ENCODE data around the gene PNMA1. TPM values are rescaled to one million over a fixed set of nuclear protein-coding genes. Genes with fewer than 3 reads are reported as not detected.

Gene PNMA1
- total and polyA plus RNA-seq, 9 of the 15 experiments (the other 6 are each of a cell fraction or from before 2014, with no cell fraction given), result 1.7 to 26.4 (median 8.7) TPM

- TF ChIP-seq PATZ1 (CRISPR knock-in tag; IDR thresholded peaks at IDR 0.05; ENCODE audit: borderline replicate concordance), result no peak
- no peak for TF ChIP-seq RHOXF2B (CRISPR knock-in tag; conservative IDR thresholded peaks at IDR 0.05)
- TF ChIP-seq, protein P1, sequence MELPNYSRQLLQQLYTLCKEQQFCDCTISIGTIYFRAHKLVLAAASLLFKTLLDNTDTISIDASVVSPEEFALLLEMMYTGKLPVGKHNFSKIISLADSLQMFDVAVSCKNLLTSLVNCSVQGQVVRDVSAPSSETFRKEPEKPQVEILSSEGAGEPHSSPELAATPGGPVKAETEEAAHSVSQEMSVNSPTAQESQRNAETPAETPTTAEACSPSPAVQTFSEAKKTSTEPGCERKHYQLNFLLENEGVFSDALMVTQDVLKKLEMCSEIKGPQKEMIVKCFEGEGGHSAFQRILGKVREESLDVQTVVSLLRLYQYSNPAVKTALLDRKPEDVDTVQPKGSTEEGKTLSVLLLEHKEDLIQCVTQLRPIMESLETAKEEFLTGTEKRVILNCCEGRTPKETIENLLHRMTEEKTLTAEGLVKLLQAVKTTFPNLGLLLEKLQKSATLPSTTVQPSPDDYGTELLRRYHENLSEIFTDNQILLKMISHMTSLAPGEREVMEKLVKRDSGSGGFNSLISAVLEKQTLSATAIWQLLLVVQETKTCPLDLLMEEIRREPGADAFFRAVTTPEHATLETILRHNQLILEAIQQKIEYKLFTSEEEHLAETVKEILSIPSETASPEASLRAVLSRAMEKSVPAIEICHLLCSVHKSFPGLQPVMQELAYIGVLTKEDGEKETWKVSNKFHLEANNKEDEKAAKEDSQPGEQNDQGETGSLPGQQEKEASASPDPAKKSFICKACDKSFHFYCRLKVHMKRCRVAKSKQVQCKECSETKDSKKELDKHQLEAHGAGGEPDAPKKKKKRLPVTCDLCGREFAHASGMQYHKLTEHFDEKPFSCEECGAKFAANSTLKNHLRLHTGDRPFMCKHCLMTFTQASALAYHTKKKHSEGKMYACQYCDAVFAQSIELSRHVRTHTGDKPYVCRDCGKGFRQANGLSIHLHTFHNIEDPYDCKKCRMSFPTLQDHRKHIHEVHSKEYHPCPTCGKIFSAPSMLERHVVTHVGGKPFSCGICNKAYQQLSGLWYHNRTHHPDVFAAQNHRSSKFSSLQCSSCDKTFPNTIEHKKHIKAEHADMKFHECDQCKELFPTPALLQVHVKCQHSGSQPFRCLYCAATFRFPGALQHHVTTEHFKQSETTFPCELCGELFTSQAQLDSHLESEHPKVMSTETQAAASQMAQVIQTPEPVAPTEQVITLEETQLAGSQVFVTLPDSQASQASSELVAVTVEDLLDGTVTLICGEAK (IDR thresholded peaks at IDR 0.05), result no peak
- TF ChIP-seq, protein P1 (CRISPR knock-in tag; IDR thresholded peaks at IDR 0.05), result no peak
- TF ChIP-seq ZNF644 (tag; IDR thresholded peaks at IDR 0.05; ENCODE audit: low read depth), result no peak
- TF ChIP-seq TAF1 (IDR thresholded peaks at IDR 0.05; ENCODE audit: control insufficient read depth, extremely low read depth, insufficient read depth, low read length, severe bottlenecking), result peak; percentile 11
- TF ChIP-seq CREB3L1 (IDR thresholded peaks at IDR 0.05; ENCODE audit: borderline replicate concordance, low read depth), result no peak
- TF ChIP-seq CBX5 (IDR thresholded peaks at IDR 0.05; ENCODE audit: borderline replicate concordance, low read depth), result no peak
- no peak for TF ChIP-seq HDAC3 (IDR thresholded peaks at IDR 0.05; ENCODE audit: borderline replicate concordance, partially characterized antibody)
- TF ChIP-seq RBM34 (IDR thresholded peaks at IDR 0.05; ENCODE audit: borderline replicate concordance, insufficient read depth, low read length), result no peak
- peak; percentile 27; the same call in 1 of the 2 replicates for TF ChIP-seq SOX6 (IDR thresholded peaks at IDR 0.05)
- TF ChIP-seq STAT5A (IDR thresholded peaks at IDR 0.05; ENCODE audit: borderline replicate concordance, low read length), result peak; percentile 53; the same call in 1 of the 2 replicates
- TF ChIP-seq OTX1 (CRISPR knock-in tag; IDR thresholded peaks at IDR 0.05), result no peak
- no peak for TF ChIP-seq CREB3 (tag; conservative IDR thresholded peaks at IDR 0.05; ENCODE audit: low read depth)
- 0 out of 2 replicates have a peak, but pooled peaks have one; percentile 24 for TF ChIP-seq ATF7 (IDR thresholded peaks at IDR 0.05)
Measured at GRCh38 chr14:73741386-73741875, 27.2 kb upstream of the PNMA1 start (continued).
